ENCODE data around the gene PLA2G2F.

Gene PLA2G2F

DNA sequence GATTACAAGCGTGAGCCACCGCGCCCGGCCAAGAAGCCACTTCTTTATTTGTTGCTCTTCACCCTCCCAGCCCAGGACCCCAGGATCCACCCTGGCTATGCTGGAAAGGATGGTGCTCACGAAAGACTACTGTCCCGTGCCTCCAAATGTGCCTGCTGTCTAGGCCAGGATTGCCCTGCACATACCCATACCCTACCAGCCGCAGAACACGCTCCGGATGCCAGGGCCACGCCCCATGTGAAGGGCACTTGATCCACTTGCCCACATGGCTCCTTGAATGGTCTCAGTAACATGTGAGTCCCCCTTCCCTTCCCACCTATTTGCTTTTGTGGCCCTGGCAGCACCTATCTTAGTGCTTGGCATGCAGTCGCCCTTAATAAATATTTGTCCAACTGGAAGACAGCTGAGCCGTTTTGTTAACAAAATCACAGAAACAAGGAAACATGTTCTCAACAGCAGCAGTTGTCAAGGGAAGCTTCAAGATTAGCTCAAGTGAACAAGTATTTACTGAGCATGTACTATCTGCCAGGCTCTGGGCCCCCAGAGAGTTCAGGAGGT lies 33.0 kb downstream of the PLA2G2F start:
- Histone ChIP-seq H3K36me3 (ENCODE audit: control insufficient read depth in 2 of 2, insufficient read depth in 1 of 2, low read length in 2 of 2) (no peaks in the 10 kb centered on the region), H3K27ac (ENCODE audit: extremely low read depth, low read depth, low read length) (no peak overlapping the region), H3K4me3 (ENCODE audit: low read depth, low read length) (no peak overlapping the region), H3K4me1 (ENCODE audit: control insufficient read depth, insufficient read depth, low read length) (no peaks in the 10 kb centered on the region), H3K9me3 (ENCODE audit: control insufficient read depth, insufficient read depth, low read depth, low read length) (no peaks in the 10 kb centered on the region)
- CTCF ChIA-PET, result interaction anchor here (0.6 to 1.9 kb wide), 3 partner anchors 22 to 410 kb away, joined by 3 to 13 read pairs (median 3); no protein-coding TSS in a partner anchor
- TF ChIP-seq ZNF677 (tag by site-specific recombination; IDR thresholded peaks at IDR 0.05), result no peak
- TF ChIP-seq, protein P1, sequence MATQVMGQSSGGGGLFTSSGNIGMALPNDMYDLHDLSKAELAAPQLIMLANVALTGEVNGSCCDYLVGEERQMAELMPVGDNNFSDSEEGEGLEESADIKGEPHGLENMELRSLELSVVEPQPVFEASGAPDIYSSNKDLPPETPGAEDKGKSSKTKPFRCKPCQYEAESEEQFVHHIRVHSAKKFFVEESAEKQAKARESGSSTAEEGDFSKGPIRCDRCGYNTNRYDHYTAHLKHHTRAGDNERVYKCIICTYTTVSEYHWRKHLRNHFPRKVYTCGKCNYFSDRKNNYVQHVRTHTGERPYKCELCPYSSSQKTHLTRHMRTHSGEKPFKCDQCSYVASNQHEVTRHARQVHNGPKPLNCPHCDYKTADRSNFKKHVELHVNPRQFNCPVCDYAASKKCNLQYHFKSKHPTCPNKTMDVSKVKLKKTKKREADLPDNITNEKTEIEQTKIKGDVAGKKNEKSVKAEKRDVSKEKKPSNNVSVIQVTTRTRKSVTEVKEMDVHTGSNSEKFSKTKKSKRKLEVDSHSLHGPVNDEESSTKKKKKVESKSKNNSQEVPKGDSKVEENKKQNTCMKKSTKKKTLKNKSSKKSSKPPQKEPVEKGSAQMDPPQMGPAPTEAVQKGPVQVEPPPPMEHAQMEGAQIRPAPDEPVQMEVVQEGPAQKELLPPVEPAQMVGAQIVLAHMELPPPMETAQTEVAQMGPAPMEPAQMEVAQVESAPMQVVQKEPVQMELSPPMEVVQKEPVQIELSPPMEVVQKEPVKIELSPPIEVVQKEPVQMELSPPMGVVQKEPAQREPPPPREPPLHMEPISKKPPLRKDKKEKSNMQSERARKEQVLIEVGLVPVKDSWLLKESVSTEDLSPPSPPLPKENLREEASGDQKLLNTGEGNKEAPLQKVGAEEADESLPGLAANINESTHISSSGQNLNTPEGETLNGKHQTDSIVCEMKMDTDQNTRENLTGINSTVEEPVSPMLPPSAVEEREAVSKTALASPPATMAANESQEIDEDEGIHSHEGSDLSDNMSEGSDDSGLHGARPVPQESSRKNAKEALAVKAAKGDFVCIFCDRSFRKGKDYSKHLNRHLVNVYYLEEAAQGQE (tag by site-specific recombination; IDR thresholded peaks at IDR 0.05), result no peak
- POLR2A ChIA-PET, result no interaction called here

DNA sequence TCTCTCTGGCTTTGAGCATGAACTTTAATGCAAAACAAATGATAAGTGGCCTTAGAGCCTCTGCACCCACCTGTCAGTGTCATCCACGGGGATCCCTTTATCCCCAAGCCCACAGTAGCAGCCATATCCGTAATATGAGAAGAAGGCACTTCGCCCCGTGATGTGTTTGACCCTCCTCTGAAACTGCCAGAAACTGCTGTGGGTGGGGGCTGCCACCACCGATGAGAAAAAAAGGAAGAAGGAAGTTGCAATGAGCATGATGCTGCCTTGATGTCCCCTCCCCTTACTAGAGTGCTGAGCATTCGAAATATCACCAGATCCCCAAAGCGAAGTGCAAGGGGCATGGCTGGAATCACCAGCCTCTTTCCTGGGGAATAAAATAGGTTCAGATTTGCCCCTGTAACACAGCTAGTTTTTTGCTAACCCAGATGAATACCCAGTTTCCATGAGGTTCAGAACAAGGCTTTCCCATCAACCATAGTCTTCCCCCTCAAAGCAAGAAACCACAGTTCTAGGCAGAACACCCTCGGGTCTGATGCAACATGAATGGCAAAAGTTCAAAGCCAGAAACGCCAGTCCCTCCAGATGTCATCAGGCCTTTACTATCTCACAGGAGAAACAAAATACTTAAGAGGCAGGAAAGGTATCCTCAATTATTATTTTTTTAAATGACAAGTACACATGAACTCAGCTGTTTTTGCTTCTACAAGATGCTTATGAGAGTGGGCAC lies 36.0 kb downstream of the PLA2G2F start:
- Histone ChIP-seq H3K4me3 (ENCODE audit: low read depth, low read length) (no peak overlapping the region), H3K9me3 (ENCODE audit: control insufficient read depth, insufficient read depth, low read depth, low read length) (no peaks in the 10 kb centered on the region), H3K36me3 (ENCODE audit: control insufficient read depth in 2 of 2, insufficient read depth in 1 of 2, low read length in 2 of 2) (no peaks in the 10 kb centered on the region), H3K27ac (ENCODE audit: extremely low read depth, low read depth, low read length) (no peak overlapping the region), H3K4me1 (ENCODE audit: control insufficient read depth, insufficient read depth, low read length) (no peaks in the 10 kb centered on the region)
- ChIA-PET POLR2A (no interaction called here), CTCF (interaction anchor here (0.7 to 1.6 kb wide), 5 partner anchors 10 to 38 kb away, joined by 3 to 6 read pairs (median 4); no protein-coding TSS in a partner anchor)
- TF ChIP-seq ZNF571 (tag by site-specific recombination; IDR thresholded peaks at IDR 0.05) (no peak), ZNF202 (tag by site-specific recombination; IDR thresholded peaks at IDR 0.05; ENCODE audit: borderline replicate concordance) (no peak), ZNF23 (tag by site-specific recombination; IDR thresholded peaks at IDR 0.05; ENCODE audit: borderline replicate concordance) (no peak), ZNF621 (tag by site-specific recombination; IDR thresholded peaks at IDR 0.05) (no peak), YY1 (tag by site-specific recombination; IDR thresholded peaks at IDR 0.05) (no peak)
- TF ChIP-seq, protein P2, sequence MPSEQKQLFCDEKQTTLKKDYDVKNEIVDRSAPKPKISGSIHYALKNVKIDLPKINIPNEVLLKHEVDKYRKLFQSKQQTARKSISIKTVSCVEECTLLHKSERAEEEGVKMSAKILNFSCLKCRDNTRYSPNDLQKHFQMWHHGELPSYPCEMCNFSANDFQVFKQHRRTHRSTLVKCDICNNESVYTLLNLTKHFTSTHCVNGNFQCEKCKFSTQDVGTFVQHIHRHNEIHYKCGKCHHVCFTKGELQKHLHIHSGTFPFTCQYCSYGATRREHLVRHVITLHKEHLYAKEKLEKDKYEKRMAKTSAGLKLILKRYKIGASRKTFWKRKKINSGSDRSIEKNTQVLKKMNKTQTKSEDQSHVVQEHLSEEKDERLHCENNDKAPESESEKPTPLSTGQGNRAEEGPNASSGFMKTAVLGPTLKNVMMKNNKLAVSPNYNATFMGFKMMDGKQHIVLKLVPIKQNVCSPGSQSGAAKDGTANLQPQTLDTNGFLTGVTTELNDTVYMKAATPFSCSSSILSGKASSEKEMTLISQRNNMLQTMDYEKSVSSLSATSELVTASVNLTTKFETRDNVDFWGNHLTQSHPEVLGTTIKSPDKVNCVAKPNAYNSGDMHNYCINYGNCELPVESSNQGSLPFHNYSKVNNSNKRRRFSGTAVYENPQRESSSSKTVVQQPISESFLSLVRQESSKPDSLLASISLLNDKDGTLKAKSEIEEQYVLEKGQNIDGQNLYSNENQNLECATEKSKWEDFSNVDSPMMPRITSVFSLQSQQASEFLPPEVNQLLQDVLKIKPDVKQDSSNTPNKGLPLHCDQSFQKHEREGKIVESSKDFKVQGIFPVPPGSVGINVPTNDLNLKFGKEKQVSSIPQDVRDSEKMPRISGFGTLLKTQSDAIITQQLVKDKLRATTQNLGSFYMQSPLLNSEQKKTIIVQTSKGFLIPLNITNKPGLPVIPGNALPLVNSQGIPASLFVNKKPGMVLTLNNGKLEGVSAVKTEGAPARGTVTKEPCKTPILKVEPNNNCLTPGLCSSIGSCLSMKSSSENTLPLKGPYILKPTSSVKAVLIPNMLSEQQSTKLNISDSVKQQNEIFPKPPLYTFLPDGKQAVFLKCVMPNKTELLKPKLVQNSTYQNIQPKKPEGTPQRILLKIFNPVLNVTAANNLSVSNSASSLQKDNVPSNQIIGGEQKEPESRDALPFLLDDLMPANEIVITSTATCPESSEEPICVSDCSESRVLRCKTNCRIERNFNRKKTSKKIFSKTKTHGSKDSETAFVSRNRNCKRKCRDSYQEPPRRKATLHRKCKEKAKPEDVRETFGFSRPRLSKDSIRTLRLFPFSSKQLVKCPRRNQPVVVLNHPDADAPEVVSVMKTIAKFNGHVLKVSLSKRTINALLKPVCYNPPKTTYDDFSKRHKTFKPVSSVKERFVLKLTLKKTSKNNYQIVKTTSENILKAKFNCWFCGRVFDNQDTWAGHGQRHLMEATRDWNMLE (tag by site-specific recombination; conservative IDR thresholded peaks at IDR 0.05; ENCODE audit: low read depth), result no peak
- TF ChIP-seq, protein P3, sequence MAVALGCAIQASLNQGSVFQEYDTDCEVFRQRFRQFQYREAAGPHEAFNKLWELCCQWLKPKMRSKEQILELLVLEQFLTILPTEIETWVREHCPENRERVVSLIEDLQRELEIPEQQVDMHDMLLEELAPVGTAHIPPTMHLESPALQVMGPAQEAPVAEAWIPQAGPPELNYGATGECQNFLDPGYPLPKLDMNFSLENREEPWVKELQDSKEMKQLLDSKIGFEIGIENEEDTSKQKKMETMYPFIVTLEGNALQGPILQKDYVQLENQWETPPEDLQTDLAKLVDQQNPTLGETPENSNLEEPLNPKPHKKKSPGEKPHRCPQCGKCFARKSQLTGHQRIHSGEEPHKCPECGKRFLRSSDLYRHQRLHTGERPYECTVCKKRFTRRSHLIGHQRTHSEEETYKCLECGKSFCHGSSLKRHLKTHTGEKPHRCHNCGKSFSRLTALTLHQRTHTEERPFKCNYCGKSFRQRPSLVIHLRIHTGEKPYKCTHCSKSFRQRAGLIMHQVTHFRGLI (tag by site-specific recombination; IDR thresholded peaks at IDR 0.05), result no peak
- TF ChIP-seq, protein P4, sequence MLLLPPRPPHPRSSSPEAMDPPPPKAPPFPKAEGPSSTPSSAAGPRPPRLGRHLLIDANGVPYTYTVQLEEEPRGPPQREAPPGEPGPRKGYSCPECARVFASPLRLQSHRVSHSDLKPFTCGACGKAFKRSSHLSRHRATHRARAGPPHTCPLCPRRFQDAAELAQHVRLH (tag by site-specific recombination; IDR thresholded peaks at IDR 0.05), result no peak

Data from HEK293 (cell line).